Activated gamma-delta T cell treated with Interleukin-2 at 50 U/mL for 16 hours (primary cell): Measurements from ENCODE around the gene HMGCS1.
"Not testable (repeated sequence)": the region's sequence is repeated elsewhere in the genome, so short reads cannot be mapped to it uniquely, and the experiment has no call there.

ENCODE experiments used
- DNase-seq: peaks from one replicate; pipeline ENCODE4 v3.0.0-alpha.2; 2020

HMGCS1 gene

GRCh38 chr5:43313035-43313853 lies at the start of gene HMGCS1:
HMGCS1 (minus strand) TSS chr5:43313412; CDS start chr5:43298965, 14,447 bp downstream.
- DNase-seq: peak; percentile 98

- no peak for DNase-seq
Measured at GRCh38 chr5:43358726-43359125, 45.5 kb upstream of the HMGCS1 start.

GRCh38 chr5:43358301-43358700 lies 45.1 kb upstream of the HMGCS1 start:
- no peak for DNase-seq

GRCh38 chr5:43357878-43358281 lies 44.7 kb upstream of the HMGCS1 start:
- no peak for DNase-seq

- no peak for DNase-seq
Measured at GRCh38 chr5:43357067-43357466, 43.9 kb upstream of the HMGCS1 start.

- DNase-seq: no peak
Measured at GRCh38 chr5:43354774-43355173, 41.6 kb upstream of the HMGCS1 start.

- DNase-seq: no peak
Measured at GRCh38 chr5:43353668-43354067, 40.5 kb upstream of the HMGCS1 start.

GRCh38 chr5:43352915-43353314 lies 39.7 kb upstream of the HMGCS1 start:
- no peak for DNase-seq

GRCh38 chr5:43352131-43352530 lies 38.9 kb upstream of the HMGCS1 start:
- no peak for DNase-seq

- DNase-seq: no peak
Measured at GRCh38 chr5:43348861-43349363, 35.7 kb upstream of the HMGCS1 start.

GRCh38 chr5:43348207-43348606 lies 35.0 kb upstream of the HMGCS1 start:
- no peak for DNase-seq

GRCh38 chr5:43338862-43339261 lies 25.6 kb upstream of the HMGCS1 start:
- no peak for DNase-seq

- DNase-seq: no peak
Measured at GRCh38 chr5:43336159-43336558, 22.9 kb upstream of the HMGCS1 start.

GRCh38 chr5:43335681-43336080 lies 22.5 kb upstream of the HMGCS1 start:
- DNase-seq: no peak

GRCh38 chr5:43332401-43332800 lies 19.2 kb upstream of the HMGCS1 start:
- DNase-seq: no peak

- DNase-seq: not testable (repeated sequence)
Measured at GRCh38 chr5:43325624-43326023, 12.4 kb upstream of the HMGCS1 start.

- DNase-seq: not testable (repeated sequence)
Measured at GRCh38 chr5:43323488-43323887, 10.3 kb upstream of the HMGCS1 start.

- DNase-seq: no peak
Measured at GRCh38 chr5:43320846-43321245, 7.6 kb upstream of the HMGCS1 start.

GRCh38 chr5:43316421-43316820 lies 3.2 kb upstream of the HMGCS1 start:
- DNase-seq: no peak

- no peak for DNase-seq
Measured at GRCh38 chr5:43315682-43316081, 2.5 kb upstream of the HMGCS1 start.

GRCh38 chr5:43315263-43315662 lies 2.1 kb upstream of the HMGCS1 start:
- no peak for DNase-seq

- no peak for DNase-seq
Measured at GRCh38 chr5:43314724-43315123, 1.5 kb upstream of the HMGCS1 start.

GRCh38 chr5:43313854-43314457 lies 744 bp upstream of the HMGCS1 start:
- DNase-seq: no peak

- no peak for DNase-seq
Measured at GRCh38 chr5:43312699-43313034, 545 bp downstream of the HMGCS1 start.
